Germinal center (tissue), 1 donor: ENCODE measurements around the gene CEP76.
A peak's percentile ranks its signal among the peaks of the same experiment; 100 is the strongest.

Experiments
- DNase-seq: peaks from one replicate; pipeline ENCODE4 v3.0.0; 2012; ENCODE audit warnings: mixed read lengths, low spot score

CEP76 gene, protein sequence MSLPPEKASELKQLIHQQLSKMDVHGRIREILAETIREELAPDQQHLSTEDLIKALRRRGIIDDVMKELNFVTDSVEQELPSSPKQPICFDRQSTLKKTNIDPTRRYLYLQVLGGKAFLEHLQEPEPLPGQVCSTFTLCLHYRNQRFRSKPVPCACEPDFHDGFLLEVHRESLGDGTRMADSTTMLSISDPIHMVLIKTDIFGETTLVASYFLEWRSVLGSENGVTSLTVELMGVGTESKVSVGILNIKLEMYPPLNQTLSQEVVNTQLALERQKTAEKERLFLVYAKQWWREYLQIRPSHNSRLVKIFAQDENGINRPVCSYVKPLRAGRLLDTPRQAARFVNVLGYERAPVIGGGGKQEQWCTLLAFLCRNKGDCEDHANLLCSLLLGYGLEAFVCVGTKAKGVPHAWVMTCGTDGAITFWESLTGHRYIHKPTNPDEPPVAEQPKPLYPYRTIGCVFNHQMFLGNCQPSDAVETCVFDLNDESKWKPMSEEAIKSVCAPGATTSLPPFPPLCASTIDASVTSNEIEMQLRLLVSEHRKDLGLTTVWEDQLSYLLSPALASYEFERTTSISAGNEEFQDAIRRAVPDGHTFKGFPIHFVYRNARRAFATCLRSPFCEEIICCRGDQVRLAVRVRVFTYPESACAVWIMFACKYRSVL

DNA sequence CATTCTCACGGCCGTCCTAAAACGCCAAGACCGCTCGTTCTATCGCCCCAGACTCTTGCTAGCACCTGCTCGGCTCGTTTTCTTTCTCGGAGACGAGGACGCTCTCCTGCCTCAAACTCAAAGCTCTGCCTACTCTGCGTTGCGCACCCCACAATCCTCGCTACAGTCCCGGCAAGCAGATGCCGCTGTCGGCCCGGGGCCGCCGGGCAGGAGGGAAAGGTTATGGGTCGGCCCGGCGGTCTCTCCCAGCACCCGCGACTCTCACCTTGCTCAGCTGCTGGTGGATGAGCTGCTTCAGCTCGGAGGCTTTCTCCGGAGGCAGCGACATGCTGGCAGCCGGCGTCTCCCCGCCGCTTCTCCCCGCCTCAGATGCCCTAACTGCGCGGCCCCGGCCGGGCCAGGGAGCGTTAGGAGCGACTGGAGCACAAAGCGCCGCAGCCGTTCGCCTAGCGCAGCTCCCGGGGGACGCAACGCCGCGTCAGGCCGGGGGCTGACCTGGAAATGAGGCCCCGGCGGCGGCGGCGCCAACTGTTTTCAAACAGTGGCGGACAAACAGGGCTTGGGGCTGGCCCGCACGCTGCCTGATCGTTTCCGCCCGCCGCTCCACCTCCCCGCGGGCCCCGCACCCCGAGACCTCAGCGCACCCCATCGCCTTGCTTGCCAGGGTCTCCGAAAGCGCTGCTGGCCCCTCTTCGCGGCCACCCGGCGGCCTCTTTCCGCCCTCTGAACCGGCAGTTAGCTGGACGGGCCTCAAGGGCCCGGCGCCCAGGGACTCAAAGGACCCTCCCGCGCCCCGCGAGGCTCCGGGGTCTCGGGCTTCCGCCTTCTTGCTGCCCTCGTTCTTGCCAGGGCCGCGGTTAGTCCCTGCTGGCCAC, at the start of gene CEP76, which contains the start of gene PSMG2:
Gene CEP76, minus strand, starts transcription at position 503 of the 875 bp plus-strand sequence. Its CDS starts 175 bp downstream, at position 328.
Gene PSMG2, plus strand, starts transcription at position 822 of the 875 bp plus-strand sequence. CDS start 66 bp downstream, outside the sequence.
- peak; percentile 90 for DNase-seq

DNA sequence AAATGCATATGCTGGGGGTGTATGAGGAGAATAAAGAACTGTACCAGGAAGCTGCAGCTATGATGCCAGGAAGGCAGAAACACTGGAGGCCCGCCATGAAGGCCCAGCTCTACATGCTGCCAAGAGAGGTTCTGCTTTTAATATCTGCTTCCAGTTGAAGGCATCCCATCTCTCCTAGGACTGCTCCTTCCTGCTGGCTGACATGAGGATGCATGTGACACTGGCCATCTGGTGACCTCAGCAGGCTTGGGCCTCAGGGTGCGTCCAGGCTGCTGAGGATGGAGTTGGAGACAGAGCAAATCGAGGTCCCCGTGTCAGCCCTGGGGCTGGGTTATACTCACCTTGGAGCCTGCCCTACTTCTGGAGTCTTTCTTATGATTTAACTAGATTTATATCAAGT, 49.4 kb upstream of the CEP76 start:
- no peak for DNase-seq

DNA sequence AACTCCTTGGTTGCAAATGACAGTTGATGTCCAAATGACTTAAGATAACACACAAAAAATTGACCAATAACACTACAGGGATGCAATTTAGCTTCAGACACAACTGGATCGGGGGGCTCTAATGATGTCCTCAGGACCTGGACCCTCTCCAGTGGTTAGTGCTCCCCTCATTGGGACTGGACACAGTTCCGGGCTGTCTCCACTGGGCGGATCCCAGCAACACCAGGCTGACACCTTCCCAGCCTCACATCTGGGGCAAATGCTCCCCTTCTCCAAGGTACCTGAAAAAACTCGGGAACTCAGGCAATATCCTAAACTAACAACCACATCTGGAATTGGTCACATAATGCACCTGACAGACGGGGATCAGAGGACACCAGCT, 49.0 kb upstream of the CEP76 start:
- no peak for DNase-seq

DNA sequence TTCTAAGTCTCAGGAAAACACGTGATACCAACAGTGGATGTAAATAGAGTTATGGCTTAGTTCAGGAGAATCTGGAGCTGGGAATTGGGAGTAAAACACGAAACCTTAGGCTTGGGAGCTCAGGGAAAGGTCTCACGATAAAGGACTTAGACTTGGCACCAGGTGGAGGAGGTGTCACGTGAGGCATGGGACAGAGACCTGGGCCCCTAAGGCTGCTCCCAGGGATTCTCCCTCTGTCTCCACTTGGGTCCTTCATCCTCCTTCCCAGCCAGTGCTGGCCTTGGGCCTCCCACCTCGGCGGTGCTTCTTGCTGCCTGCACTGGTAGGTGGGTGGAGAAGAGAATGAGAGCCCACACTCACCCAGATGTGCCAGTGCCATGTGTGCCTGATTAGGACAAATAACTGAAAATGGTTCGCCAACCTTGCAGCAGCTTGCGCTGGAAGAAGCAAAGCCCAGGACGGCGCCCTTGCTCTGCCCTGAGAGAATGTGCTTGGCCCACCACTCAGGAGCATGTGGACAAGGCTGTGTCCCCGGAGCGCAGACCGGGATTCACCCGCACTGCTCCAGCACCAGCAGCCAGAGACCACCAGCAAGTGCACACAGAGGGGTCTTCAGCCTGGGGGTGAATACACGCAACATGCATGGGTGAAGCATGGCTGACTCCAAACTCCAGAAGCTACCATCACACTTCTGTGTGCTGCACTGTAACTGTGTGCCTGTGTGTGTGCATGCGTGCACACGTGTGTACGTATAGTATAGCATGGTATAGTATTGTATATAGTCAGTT, 48.4 kb upstream of the CEP76 start:
- DNase-seq, result no peak

DNA sequence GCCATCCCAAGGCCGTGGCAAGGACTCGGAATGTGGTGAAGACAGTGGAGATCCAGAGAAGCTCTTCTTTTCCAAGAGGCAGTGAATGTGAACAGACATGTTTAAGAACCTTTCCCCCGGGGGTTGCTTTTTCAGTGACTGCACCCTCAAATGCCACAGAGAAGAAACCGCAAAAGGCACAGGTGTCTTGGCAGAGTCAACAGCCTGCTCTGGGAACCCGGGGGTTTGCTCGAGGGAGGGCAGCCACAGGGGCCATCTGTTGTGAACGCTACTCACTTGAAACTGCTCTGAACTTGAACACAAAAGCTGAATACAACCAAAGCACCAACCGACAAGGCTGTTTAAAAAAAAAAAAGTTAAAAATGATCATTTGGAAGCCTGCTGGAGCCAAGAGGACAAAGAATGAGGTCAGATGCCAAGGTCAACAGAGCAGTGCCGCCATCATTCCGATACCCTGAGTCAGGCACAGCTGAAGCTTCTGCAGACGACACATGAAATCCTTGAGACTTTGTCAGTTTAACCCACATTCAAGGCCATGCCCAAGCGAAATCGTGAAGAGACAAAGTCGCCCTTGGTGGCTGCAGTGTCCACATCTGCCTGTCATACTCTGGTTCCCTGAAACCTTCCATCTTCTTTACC, 47.7 kb upstream of the CEP76 start:
- peak; percentile 58 for DNase-seq

DNA sequence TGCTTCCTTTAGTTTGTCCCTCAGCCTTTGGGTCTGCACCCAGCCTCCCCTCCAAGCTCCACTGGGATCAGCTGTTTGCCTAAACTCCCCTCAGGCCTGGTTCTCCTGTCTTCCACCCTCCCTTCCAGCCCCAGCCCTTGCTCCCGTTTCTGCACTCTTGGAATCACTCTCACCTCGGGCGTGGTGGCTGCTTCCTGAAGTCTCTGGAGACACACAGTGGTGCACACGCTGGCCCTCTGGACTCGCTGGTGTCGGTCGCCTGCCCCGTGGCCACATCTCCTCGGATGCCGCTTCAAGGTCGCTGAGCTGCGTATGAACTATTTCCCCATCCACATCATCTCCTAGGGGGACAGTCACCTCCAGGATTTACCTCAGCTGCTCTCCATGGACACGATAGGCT, 46.6 kb upstream of the CEP76 start:
- no peak for DNase-seq

DNA sequence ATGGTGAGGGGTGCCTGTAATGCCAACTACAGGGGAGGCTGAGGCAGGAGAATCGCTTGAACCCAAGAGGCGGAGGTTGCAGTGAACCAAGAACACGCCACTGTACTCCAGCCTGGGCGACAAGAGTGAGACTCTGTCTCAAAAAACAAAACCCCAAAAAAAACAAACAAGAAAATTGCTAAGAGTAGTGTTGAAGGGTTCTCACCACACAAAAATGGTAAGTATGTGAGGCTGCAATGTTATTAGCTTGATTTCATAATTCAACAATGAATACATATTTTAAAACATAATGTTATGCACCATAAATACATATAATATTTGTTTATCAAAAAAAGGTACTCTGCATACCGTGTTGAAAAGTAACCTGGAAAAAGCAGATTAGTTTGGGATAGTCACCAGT, 46.1 kb upstream of the CEP76 start:
- DNase-seq, result no peak

DNA sequence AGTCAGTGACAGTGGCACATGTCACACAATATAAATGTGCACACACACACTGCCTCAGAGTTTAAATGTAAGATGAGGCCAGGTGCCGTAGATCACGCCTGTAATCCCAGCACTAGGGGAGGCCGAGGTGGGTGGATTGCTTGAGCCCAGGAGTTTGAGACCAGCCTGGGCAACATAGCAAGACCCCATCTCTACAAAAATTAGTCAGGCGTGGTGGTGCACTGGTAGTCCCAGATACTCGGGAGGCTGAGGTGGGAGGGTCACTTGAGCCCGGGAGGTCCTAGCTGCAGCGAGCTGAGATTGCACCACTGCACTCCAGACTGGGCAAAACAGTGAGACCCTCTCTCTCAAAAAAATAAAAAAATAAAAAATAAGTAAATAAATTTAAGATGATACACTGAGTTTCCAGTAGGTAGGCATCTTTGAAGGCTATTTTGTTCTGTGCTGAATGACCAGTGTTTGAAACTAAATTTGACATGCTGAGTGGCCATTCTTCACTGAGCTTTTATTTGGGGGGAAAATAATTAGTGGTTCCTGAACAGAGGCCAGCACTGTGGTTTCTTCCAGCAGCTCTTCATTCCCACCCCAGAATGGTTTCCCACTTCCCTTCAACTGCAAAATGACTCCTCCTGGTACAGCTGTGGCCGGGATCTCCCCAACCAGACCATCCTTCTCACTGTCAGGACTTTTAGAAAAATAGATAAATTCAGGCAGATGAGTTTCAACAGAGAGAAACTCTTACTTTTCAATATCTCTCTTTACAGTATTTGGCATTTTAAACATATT, 45.2 kb upstream of the CEP76 start:
- no peak for DNase-seq

DNA sequence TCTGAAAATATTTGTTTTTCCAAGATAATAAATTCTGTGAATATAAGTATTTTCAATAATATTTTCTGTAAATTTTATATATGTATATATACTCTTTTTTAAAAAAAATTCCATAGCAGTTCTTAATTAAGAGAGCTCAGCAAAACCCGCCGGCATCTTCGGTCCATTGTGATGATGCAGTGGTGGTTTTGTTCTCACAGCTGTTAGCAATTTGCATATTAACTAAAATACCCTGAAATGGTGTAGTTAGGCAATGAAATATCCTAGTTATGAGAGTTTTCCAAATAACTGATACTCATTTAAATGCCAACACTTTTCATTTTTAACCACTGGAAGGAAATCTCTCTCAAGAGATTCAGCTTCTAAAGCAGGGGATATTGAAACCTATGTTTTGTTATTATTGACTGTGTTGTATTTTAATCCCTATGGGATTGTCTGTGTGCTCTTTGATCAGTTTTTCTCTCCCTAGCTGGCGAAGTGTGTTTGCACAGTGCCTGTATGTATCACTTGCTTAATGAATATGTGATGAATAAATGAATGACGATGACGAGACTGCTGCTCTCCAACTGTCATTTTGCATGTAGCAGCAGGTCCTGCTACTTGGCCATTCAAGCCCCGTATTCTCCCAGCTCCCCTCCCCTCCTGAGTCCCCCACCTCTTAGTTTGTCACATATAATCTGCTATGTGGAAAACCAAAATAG, 42.7 kb upstream of the CEP76 start:
- no peak for DNase-seq

DNA sequence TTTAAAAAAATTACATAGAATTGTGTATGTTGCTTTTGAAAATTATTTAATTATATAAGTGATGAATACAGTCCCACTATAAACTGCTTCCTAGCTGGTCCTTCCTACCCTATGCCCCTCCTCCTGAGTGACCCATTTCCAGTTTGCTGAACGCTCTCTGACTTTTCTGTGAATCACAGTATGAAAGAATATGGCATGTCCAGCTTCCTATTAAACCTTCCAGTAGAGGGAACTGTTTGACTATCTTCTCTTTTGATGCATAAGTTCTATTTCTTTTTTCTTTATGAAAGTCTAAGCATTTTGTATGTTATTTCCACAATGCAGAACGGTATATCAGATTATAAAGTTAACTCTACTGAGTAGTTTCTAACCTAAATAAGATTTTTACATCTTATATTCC, 41.6 kb upstream of the CEP76 start:
- peak; percentile 47 for DNase-seq

DNA sequence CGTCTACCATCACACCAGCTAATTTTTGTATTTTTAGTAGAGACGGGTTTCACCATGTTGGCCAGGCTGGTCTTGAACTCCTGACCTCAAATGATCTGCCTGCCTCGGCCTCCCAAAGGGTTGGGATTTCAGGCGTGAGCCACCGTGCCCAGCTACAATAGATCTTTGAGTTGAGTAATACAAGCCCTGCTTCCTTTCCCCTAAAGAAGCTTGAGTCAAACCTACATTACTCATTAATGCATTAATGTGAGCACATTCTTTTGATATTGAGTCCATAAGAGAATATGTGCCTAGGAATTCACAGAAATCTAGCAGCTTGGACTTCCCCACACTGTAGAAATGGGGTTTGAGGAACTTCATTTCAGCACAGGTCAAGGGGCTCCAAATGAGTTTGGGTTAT, 39.9 kb upstream of the CEP76 start:
- no peak for DNase-seq

DNA sequence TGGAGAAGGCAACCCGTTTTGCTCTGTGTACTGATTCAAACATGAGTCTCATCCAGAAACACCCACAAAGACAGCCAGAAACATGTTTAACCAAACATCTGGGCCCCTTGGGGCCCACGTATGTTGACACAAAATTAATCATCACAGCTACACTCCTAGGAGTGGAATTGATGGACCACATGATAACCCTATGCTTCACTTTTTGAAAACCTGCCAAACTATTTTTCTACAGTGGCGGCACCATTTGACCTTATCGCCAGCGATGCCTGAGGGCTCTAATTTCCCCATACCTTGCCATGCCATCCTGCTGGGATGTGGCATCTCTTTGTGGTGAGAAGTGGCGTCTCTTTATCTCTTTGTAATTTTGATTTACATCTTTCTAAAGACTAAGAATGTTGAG, 38.8 kb upstream of the CEP76 start:
- no peak for DNase-seq

DNA sequence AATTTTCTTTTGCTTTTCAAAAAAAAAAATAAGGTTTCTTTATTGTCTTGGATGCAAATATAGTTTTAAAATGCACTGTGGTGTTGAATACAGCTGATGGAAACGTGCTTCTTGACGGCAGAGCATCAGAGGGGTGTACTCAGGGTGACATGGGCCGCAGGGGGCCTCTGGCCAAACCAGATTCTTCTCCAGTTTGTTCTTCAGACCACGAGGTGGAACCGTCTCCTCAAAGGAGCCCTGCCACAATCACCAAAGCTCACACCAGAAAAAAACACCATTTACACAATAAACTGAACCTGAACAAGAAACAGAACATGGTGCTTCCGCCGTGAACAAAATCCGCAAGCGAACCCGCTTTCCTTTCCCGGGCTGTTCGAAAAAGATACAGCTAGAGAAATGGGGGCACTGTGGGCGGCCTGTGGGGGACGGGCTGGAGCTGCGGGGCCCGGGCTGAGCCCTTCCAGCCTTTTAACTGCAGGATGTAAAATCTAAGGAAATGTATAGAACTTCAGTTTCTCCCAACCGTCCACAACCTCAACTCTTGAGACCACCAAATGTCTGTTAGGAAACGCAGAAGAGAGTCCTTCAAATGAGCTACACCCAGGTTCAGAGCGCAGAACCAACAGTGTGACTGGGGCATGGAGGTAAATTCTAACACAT, 34.9 kb upstream of the CEP76 start:
- DNase-seq, result no peak

DNA sequence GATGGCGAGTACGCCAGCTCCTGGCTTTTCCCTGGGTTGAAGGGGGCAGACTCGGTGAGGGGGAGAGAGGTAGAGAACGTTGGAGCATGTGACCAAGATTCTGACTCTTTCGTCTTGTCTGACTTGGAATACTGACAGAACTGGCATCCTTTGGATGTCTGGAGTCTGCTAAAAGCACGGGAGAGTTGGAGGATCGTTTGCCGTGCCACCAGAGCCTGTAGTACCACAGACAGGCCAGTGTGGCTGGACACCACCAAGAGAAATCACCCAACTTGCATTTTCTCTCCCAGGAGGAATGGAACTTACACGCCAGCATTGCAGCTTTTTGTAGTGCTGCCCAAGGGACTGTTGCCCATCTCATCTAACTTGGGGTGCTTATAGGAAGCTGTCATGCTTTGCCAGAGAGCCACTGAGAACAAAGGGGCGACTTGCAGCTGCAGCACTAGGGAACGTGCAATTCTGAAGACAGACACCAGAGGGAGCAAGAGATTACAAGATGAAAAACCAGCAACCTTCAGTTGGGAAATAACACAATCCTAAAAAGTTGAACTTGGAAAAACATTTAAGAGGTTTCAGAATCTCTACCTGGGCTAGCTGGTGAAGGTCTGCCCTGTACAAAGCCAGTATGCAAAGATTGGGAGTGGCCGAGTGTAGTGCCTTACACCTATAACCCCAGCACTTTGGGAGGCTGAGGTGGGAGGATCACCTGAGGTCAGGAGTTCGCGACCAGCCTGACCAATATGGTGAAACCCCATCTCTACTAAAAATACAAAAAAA, 24.4 kb upstream of the CEP76 start:
- peak; percentile 77 for DNase-seq

DNA sequence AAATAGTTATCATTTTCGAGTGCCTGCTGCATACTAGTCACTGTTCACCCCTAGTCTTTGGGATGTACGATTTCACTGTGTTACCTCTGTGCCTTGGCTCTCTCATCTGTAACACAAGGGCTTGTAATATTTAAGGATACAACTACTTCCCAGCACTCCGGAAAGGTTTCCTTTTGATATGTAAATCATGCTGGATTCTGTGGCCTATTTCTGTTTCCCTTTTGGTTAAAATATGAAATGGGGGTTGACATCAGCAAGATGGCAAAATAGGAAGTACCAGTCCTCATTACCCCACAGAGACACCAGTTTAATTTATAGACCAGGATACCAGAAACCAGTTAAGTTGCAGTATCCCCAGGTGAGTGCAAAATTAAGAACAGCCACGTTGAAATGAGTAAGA, 23.8 kb upstream of the CEP76 start:
- no peak for DNase-seq

DNA sequence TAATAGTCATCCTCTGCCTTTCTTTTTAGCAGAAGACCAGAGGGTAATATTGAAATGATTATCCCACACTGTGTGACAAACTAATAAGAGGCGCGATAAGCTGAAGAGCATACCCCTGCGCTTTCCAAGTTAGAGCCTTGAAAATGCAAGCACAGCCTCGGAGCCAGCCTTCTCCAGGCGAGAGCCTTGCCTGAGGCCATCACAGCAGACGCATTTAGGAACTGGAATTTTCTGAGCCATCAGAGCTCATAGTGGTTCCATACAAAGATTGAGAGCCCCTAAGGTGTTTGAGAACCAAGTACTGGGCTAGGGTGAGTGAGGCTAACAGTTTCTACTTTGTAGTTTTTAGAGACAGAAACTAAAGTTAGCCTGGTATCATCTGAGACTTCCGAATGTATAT, 20.2 kb upstream of the CEP76 start:
- DNase-seq, result no peak

DNA sequence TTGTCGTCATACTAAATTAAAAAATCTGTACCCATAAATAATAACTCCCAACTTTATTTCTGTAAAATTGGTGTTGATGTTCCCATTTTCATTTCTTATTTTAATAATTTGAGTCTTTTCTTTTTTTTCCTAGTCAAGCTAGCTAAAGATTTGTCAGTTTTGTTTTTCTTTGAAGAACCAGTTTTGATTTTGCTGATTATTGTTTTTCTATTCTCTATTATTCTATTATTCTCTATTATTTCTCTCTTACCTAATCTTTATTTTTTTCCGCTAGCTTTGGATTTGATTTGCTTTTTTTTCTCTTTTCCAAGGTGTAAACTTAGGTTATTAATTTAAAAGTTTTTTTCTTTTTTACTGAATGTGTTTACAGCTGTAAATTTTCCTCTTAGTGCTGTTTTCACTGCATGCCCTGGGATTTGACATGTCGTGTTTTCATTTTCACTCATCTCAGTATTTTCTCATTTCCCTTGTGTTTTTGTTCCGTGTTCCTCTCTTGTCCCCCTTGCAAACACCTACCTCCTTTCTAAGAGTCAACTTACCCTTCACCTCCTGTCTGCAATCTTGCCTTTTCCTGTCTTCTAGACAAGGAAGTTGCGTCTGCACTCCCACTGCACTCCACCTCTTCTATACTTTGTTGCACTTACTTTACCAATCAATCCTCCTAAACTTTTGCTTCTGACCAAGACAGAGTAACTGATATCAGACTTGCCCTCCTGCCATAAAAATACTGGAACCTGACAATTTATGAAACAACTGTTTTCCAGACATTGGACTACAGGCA, 19.2 kb upstream of the CEP76 start:
- no peak for DNase-seq

DNA sequence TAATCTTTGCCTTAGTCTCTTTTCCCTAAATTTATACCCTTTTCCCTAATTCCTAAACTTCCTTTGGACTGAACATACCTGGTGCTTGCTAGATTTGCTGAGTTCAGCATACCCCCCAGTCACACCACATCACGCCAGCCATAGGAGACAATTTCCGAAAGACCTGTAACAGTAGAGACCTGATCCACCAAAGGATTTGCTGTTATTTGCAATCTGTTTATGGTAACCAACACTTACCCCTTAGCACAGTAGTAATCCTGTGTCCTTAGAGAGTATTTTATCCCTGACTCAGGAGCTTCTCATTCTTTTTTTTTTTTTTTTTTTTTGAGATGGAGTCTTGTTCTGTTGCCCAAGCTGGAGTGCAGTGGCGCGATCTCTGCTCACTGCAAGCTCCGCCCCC, 8.9 kb upstream of the CEP76 start:
- DNase-seq, result no peak
